Memory B cell (primary cell): Measurements from ENCODE around the gene ST3GAL4.

Experiments used
- ATAC-seq: fragments of 150-1000 bp; cut with Tn5 transposase; 2 replicates; pipeline ENCODE4 v1.10.0; 2021; ENCODE audit warnings: low read depth, mild to moderate bottlenecking, moderate library complexity
- DNase-seq, 2 donors: peaks; one replicate each; pipeline ENCODE4 v3.0.0; 2022; ENCODE audit warnings: low spot score in 2 of 2
- H3K27ac Mint-ChIP-seq: one replicate; pipeline ENCODE4 v1.8.0; 2022; ENCODE audit warnings: mild to moderate bottlenecking, moderate library complexity, mixed read lengths
- H3K27me3 Mint-ChIP-seq: one replicate; pipeline ENCODE4 v1.8.0; 2022; ENCODE audit warnings: mixed read lengths
- H3K36me3 Mint-ChIP-seq: one replicate; pipeline ENCODE4 v1.8.0; 2022; ENCODE audit warnings: mild to moderate bottlenecking, mixed read lengths
- H3K4me1 Mint-ChIP-seq: one replicate; pipeline ENCODE4 v1.8.0; 2022; ENCODE audit warnings: mixed read lengths
- H3K4me3 Mint-ChIP-seq: one replicate; pipeline ENCODE4 v1.8.0; 2022; ENCODE audit warnings: mild to moderate bottlenecking, moderate library complexity, mixed read lengths
- H3K9me3 Mint-ChIP-seq: one replicate; pipeline ENCODE4 v1.8.0; 2022; ENCODE audit warnings: mixed read lengths

ST3GAL4 gene

DNA sequence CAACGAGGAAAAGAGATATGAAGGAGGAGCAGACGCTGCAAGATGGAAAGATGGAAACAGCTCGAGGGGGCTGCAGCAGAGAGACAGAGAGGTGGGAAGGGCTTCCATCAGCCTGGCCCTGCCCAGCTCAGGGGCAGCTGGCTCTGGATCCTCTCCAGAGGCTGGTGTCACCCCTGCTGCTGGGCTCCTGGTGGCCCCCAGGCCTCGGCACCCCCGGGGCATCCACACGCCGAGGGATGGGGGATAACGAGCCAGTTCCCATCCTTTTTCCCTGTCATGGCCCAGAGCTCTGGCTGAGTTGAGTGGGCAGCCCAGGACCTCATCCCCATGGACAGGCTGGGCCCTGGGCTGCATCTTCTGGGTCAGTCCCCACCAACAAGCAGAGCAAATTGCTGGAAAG lies 102.3 kb downstream of the ST3GAL4 start:
- no peak overlapping the region for H3K27ac Mint-ChIP-seq
- no peaks in the 10 kb centered on the region for H3K9me3 Mint-ChIP-seq
- peaks cover 2% of the 10 kb centered on the region for H3K4me1 Mint-ChIP-seq
- peaks cover 13% of the 10 kb centered on the region for H3K27me3 Mint-ChIP-seq
- no peak overlapping the region for H3K4me3 Mint-ChIP-seq
- no peak for DNase-seq
- ATAC-seq = no peak
- H3K36me3 Mint-ChIP-seq = no peaks in the 10 kb centered on the region

DNA sequence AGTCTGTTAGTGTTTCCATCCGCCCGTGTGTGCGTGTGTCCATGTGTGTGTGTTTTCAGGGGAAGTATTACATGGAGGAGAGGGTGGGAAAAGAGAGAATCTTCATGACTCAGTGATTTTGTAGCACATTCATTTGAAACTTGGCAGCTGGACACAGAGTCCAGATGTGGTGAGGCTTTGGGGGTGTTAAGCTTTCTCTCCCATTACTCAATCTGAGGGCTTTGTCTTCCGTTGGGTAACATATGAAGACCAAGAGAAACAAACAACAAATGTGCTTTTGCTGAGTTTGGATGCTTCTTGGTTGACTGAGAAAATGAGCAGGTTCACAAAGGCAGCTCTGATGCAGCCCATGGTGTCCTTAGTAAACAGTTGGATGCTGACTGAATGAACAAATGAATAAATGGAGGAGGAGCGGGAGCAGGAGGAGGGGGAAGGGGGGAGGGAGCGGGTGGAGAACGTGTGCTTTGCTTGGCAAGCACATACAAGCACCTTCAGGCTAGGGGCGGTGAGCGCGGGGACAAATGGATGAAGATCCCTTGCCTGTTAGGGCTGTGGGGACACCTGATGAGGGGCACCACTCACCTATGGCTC lies 104.3 kb downstream of the ST3GAL4 start:
- H3K27ac Mint-ChIP-seq = no peak overlapping the region
- H3K27me3 Mint-ChIP-seq = peaks cover 13% of the 10 kb centered on the region
- H3K36me3 Mint-ChIP-seq = no peaks in the 10 kb centered on the region
- H3K4me3 Mint-ChIP-seq = no peak overlapping the region
- DNase-seq = no peak
- no peak for ATAC-seq
- H3K4me1 Mint-ChIP-seq = peaks cover 8% of the 10 kb centered on the region
- peaks cover 2% of the 10 kb centered on the region for H3K9me3 Mint-ChIP-seq

DNA sequence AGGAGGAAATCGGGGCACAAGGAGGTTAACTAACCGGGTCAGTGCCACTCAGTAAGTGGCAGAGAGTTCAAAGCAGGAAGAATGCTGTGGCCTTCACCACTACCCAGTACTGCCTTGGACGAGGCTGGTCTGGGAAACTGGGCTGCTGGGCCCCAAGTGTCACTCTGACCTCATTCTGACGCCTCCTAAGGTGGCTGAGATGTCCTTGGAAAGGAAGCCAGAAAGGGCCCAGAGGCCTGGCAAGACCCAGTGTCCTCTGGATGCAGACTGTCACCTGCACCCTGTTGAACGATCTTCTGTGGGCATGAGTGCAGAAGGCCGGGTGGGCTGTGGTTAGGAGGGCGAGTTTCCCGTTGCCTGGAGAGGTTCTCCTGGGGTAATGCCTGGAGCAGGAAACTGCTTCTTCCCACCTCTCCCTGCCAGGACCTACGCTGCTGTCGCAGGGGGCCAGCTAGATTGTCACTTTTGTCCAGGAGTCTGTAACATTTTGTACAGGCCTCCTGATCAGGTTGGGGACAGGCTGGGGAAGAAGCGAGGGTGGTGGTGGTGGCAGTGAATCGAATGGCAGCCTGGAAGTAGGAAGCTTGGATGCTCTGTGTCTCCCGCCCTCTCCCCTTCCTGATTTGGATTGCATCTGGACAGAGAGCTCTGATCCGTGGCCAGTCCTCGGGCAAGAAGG lies 105.1 kb downstream of the ST3GAL4 start:
- Mint-ChIP-seq H3K9me3 (peaks cover 2% of the 10 kb centered on the region), H3K4me1 (peaks cover 16% of the 10 kb centered on the region), H3K4me3 (no peak overlapping the region), H3K36me3 (no peaks in the 10 kb centered on the region), H3K27me3 (peaks cover 13% of the 10 kb centered on the region), H3K27ac (no peak overlapping the region)
- no peak for ATAC-seq
- no peak for DNase-seq

DNA sequence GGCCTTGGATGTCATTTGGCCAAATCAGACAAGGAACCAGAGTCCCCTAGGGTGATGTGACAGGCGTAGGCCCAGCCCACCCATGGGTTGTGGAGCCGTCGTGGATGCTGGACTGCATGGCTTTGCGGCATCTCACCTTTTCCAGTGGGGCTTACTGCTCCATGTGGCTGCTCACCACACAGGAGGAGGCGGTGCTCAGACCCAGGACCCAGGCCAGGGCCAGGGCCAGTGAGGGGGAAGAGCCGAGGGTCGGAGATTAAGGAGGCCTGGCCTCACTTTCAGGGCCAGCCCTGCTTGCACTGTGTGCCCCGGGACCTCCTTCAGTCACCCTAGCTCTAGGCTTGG lies 105.6 kb downstream of the ST3GAL4 start:
- H3K27me3 Mint-ChIP-seq = peaks cover 11% of the 10 kb centered on the region
- no peak overlapping the region for H3K27ac Mint-ChIP-seq
- no peak overlapping the region for H3K4me3 Mint-ChIP-seq
- DNase-seq (no peak), ATAC-seq (no peak)
- no peaks in the 10 kb centered on the region for H3K36me3 Mint-ChIP-seq
- H3K9me3 Mint-ChIP-seq = peaks cover 2% of the 10 kb centered on the region
- H3K4me1 Mint-ChIP-seq = peaks cover 21% of the 10 kb centered on the region

DNA sequence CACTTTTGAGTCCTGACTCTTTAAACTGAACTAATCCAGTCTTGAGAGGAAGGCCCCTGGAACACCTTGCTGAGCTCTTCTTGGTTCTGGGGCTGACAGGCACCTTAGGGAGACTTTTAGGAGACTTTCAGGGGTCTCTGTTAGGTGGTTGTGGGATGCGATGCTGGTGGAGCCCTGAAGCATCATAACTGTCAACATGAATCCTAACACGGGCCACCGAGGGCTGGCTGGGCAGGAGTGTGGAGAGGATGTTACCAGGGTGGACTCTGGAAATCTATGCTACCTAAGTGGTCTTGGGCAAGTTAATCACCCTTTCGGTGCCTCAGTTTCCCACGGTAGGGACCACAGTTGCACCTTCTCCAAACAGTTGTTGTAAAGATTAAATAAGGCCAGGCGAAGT lies 106.5 kb downstream of the ST3GAL4 start:
- no peak for DNase-seq
- no peak for ATAC-seq
- Mint-ChIP-seq H3K27ac (no peak overlapping the region), H3K27me3 (peaks cover 9% of the 10 kb centered on the region), H3K36me3 (no peaks in the 10 kb centered on the region), H3K4me1 (peaks cover 29% of the 10 kb centered on the region), H3K9me3 (peaks cover 2% of the 10 kb centered on the region), H3K4me3 (no peak overlapping the region)

DNA sequence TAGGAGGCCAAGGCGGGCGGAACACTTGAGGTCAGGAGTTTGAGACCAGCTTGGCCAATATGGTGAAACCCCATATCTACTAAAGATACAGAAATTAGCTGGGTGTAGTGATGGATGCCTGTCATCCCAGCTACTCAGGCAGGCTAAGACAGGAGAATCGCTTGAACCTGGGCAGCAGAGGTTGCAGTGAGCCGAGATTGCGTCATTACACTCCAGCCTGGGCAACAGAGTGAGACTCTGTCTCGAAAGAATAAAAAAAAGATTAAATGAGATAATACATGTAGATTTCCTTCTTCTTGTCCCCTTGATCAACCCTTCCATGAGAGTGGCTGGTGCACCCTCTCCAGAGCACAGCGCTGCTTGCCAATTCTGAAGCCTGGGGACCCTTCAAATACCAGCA lies 106.9 kb downstream of the ST3GAL4 start:
- DNase-seq = no peak
- H3K36me3 Mint-ChIP-seq = no peaks in the 10 kb centered on the region
- H3K4me3 Mint-ChIP-seq = no peak overlapping the region
- peaks cover 2% of the 10 kb centered on the region for H3K9me3 Mint-ChIP-seq
- peaks cover 9% of the 10 kb centered on the region for H3K27me3 Mint-ChIP-seq
- ATAC-seq = no peak
- H3K27ac Mint-ChIP-seq = no peak overlapping the region
- H3K4me1 Mint-ChIP-seq = peaks cover 29% of the 10 kb centered on the region
